Measurements from ENCODE around the gene LAMA1.

DNA sequence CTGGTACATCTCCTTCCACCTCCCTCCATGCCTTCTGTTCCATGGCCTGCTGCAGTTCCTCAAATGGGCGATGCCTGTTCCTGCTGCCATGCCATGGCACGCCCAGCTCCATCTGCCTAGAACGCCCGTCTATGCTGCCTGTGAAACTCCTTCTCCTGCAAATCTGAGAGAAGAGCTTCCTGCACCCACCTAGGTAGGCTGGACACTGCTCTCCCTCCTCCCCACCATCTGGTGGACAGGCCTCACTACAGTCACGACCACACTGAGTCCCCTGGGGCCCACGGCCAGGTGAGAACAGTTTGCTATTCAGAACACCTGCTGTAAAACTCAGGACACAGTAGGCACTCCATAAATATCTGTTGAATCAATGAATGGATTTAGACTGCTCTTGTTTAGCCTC, 92.4 kb downstream of the LAMA1 start:
- no peak for TF ChIP-seq FOS (IDR thresholded peaks at IDR 0.05; ENCODE audit: low read depth, low read length)
- TF ChIP-seq, protein P1, sequence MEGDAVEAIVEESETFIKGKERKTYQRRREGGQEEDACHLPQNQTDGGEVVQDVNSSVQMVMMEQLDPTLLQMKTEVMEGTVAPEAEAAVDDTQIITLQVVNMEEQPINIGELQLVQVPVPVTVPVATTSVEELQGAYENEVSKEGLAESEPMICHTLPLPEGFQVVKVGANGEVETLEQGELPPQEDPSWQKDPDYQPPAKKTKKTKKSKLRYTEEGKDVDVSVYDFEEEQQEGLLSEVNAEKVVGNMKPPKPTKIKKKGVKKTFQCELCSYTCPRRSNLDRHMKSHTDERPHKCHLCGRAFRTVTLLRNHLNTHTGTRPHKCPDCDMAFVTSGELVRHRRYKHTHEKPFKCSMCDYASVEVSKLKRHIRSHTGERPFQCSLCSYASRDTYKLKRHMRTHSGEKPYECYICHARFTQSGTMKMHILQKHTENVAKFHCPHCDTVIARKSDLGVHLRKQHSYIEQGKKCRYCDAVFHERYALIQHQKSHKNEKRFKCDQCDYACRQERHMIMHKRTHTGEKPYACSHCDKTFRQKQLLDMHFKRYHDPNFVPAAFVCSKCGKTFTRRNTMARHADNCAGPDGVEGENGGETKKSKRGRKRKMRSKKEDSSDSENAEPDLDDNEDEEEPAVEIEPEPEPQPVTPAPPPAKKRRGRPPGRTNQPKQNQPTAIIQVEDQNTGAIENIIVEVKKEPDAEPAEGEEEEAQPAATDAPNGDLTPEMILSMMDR (conservative IDR thresholded peaks at IDR 0.05; ENCODE audit: low read depth, low read length): no peak
- TF ChIP-seq, protein P2, sequence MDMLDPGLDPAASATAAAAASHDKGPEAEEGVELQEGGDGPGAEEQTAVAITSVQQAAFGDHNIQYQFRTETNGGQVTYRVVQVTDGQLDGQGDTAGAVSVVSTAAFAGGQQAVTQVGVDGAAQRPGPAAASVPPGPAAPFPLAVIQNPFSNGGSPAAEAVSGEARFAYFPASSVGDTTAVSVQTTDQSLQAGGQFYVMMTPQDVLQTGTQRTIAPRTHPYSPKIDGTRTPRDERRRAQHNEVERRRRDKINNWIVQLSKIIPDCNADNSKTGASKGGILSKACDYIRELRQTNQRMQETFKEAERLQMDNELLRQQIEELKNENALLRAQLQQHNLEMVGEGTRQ (IDR thresholded peaks at IDR 0.05; ENCODE audit: low read depth, low read length): no peak
- TF ChIP-seq POLR2A (IDR thresholded peaks at IDR 0.05; ENCODE audit: low read depth, low read length): no peak
- no peak for TF ChIP-seq CEBPB (IDR thresholded peaks at IDR 0.05; ENCODE audit: low read depth, low read length)
- TF ChIP-seq MXI1 (IDR thresholded peaks at IDR 0.05; ENCODE audit: borderline replicate concordance, low read depth, low read length): no peak
- no peak for TF ChIP-seq RCOR1 (IDR thresholded peaks at IDR 0.05; ENCODE audit: insufficient replicate concordance, low read length)
- TF ChIP-seq BHLHE40 (IDR thresholded peaks at IDR 0.05; ENCODE audit: low read depth, low read length): no peak
- TF ChIP-seq RFX5 (IDR thresholded peaks at IDR 0.05; ENCODE audit: low read depth, low read length): no peak
